GM18508 (cell line): Measurements from ENCODE around the gene KRTAP29-1.

ENCODE experiments used
- ATAC-seq: cut with Tn5 transposase; IDR thresholded peaks from one replicate; pipeline ENCODE4 v1.9.1; 2021; ENCODE audit warnings: moderate number of reproducible peaks; ENCODE audit not compliant: insufficient read depth, unreplicated experiment

Gene KRTAP29-1

DNA sequence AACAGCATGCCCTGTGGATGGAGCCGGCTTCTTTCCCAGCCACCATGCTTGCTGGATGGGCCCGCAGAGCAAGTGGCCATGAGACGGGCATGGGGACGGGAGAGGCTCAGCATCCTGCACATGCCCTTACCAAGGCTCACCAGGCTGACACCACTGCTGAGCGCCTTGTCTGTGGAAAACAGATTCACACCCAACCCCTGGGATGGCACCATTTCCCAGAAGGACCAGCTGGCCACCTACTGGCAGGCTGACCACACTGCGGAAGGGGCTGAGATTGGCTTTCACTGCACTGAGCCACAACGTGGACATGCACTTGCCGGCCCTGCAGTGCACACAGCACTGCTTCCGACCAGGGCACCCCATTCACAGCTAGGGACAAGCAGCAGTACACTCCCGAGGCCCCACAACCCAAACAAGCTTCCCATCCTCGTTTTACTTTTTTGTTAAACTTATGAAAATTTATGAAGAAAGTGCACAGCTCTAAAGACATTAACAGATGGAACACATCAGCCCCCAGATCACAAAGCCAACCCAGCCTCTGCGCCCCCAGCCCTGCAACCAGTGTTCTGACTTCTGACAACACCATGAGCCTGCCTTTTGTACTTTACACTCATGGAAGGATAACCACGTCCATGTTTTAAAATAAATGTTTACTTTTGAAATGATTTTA, 26.8 kb upstream of the KRTAP29-1 start:
- no peak for ATAC-seq

DNA sequence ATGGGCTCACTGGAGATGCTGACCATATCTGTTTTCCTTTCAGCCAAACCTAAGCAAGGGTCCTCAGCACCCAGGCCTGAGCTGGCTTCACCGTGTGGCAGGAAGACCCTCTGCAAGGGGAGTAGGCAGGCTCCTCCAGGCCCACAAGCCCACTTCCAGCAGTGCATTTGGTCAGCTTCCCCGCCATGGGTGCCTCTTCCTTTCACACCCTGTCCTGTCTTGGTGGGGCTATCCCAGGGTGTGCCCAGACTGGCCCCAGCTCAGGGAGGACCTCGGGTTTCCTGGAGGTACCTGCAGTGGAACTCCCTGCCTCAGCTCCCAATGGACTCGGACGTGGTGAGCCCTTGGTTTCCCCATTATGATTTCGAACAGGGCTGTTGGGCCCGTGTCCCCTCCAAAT, 25.6 kb upstream of the KRTAP29-1 start:
- ATAC-seq, result no peak

DNA sequence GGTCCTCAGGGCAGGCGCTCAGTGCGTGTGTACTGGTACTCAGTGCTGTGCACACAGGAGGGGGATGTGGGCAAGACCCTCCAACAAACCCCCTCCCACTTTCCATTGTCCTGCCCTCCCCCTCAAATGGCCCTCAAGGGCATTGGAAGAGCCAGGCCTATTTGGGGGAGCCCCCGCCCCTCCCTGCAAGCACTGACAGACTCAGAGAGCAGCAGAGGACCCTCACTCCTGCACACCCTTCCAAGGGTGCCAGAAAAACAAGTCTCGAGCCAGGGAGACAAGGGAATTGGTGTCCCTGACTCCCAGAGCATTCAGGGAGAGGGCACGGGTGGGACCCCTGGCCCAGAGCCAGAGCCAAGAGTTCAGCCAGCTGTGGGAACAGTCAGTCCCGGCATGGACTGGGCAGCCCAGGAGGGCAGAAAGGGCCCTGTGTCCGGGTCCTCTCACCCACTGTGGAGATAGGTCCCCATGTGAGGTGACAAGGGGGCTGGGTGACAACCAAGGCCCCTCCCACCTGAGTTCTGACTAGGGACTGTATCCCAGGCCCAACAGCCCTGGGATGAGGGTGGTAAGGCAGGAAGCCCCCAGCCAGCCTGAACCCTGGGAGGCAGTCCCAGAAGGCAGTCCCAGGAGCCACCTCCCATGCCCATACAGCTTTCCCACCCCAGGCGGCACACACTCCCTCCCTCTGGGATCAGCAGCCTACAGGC, 24.9 kb upstream of the KRTAP29-1 start:
- no peak for ATAC-seq

DNA sequence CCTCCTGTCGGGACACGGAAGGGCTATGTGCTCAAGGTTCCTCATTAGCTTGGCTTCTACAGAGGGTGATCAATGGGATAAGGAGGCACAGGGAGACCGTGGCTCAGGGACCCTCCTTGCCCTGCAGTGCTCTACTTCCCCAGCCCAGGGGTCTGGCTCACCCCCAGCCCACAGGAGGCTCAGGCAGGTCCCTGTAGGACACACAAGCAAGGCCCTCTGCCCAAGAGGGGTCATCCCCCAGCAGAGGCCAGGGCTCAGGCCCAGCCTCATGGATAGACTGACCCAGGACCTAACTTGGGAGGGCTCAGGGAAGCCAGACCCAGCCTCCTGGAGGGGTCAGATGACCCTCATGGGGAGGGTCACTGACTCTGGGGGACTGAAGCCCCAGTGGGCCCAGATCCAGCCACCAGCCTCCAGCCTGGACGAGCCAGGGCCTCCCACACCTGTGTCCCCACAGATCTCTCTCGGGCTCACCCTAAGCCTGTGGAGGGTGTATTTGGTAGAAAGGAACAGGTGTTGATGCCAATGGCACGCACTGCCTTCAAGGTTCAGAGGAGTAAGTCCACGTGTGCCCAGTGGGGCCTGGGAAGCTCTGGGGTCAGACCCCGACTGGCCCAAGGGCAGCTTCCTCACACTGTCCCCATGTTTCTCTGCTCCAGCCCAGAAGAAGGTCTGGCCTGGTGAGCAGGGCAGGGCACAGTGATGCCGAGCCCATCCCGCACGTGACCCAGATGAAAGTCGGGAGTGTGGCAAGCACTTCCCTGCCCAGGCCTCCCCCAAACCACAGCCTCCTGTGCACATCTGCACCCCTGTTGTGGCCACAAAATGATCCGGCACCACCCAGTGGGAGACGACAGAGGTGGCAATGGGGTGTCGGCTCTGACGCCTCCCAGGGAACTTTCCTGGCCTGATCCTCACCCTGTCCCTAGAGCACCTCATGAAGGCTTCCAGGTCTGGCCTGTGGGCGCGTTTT, 23.8 kb upstream of the KRTAP29-1 start:
- ATAC-seq, result no peak

DNA sequence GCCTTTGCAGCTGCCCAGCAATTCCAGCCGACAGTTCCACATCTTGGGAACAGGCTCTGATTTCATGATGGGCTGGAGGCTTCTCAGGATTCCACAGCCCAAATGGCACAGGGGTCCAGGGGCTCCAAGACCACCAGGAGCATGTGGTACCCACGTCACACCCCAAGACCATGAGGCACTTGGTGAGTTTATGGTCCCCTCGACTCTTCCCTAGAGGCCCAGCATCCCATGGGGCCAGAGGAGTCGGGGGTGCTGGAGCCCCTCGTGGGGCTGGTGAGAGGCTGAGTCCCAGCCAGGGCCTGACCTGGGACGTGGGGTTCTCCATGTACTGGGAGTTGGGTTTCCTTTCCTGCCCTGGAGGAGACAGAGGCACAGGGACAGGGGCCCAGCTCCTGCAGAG, 23.0 kb upstream of the KRTAP29-1 start:
- ATAC-seq, result no peak

DNA sequence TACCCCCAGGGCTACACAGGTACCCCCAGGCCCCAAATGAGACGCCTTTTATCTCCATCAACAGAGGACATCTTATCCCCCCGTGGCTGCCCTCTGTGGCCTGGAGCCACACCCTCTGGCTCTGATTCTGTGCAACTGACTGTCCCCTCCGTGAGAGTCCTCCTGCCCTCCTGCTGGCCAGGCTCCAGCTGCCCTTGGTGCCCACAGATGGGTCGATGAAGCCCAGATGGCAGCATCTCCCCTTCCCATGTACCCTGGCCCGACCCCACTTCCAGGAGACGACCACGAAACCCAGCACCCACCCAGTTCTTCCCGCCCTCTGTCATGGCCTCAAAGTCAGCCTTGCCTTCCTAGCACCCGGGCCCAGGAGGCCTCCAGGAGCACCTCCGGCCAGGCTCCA, 22.5 kb upstream of the KRTAP29-1 start:
- no peak for ATAC-seq

DNA sequence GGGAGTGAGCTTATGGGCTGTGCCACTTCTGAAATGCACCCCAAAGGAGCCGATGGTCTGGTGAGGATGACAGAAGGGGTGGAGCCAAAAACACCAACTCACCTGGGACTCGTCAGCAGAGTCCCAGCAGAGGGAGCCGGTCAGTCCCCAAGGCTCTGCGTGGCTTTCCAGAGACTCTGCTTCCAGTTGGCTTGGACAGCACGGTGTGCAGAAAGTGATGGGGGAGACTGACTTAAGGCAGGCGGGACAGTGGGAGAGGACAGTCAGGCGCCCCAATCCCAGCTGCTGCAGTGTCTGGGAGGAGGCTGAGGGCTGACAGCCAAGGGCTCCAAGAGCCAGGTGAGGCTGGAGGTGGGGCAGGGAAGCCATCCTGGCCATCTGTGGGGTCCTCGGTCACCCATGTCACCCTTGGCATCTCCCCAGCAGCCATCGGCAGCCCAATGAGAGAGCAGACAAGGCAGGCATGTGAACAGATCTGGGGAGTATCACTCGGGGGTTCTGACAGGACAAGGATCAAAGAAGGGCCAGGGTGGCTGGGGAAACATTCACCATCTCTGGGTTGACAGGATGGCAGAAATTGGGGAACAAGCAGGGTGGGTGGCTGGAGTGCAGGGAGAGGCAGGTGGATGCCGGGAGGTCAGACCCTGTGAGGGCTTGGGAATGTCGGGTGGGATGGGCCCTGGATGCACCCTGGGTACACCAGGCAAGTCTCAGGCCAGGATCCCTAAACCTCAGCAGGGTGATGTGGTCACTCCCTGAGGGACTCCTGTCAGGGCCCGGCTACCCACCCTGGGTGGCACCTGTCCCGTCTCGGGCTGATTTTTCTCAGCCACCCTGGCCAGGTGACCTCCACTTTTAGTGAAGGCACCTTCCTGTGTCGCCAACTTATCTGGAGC, 21.8 kb upstream of the KRTAP29-1 start:
- ATAC-seq, result no peak

DNA sequence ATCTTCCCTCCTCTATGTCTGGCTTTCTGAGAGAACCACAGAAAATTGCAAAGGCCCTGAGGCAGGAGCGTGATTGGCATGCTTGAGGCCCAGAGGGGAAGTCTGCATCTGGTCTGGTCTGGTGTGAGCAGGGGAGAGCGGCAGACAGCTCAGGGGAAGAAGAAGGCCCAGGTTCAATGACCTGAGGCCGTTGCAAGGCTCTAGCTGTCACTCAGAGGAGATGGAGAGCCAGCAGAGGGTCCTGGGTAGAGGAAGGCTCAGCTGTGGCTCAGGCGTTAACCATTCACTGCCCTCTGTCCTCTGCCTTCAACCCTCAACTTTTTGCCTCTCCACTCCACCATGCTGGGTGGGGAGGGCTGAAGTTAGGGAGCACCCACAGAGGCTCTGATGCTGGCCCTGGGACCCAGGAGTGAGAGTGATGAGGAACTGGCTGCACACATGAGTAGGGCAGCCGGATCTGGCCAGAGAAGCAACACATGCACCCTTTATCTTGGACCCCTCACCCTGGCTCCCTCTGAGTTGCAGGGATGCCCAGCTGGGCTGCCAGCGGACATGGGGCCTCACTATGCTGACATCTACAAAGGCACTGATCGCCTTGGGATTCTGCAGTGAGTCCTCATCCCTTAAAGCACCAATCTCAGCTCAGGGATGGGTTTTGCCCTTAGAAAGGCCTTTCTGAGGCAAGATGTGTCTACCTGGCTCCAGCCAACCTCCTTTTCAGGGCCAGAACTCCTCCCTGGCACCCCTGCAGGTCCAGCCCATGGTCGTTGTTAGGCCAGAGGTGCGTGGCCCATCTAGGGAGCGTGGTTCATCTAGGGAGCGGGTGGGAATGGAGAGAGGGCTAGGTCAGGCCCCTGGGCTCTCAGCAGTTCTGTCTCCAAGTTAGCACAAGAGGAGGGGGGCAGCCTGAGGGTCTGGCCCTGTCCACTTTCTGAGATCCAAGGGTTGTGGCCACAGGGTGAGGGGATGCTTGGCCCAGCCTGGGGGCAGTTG, 20.5 kb upstream of the KRTAP29-1 start:
- ATAC-seq, result no peak

DNA sequence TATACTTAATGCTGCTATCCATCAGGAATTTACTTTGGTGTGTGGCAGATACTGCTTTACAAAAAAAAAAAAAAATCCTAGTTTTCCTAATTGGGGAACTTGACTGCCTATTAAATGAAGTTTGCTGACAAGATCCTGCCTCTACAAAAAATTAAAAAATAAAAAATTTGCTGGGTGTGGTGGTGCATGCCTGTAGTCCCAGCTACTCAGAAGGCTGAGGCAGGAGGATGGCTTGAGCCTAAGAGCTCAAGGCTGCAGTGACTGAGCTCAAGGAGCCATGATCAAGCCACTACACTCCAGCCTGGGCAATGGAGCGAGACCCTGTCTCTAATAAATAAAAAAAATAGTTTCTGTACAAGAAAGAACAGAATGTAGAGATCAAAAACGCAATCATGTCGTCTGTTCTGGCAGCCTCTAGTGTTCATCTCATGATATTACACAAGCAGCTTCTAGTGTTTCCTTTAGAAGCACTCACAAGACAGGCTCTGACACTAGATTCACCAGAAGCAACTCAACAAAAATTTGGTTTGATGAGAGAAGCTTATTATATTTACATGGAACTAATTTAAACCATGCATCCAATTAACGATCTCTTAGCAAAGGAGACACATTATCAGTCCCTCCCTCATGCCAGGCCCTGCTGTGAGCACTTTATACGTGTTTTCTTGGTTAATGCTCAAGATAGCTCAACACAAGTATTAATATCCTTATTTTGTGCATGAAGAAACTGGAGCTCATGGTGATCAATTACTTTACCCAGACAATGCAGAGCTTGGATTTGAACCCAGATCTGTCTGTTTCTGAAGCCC, 19.6 kb upstream of the KRTAP29-1 start:
- no peak for ATAC-seq

DNA sequence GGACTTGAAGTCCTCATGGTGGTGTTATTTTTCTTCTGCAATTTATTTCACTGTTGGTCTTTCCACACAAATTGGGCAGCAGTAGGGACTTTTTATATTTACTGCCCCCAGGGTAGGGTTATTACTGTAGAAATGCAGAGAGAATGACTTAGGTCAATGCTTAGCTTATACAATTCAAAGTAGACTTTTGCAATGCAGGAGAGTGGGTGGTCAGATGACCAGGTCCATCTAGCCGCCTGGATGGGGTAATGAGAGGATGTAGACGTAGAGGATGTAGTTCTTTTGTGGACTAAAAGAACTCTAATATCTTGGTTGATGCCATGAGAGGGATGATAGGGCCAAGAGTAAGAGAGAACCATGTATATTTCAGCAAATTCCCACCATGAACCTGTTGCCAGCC, 15.6 kb upstream of the KRTAP29-1 start:
- no peak for ATAC-seq

DNA sequence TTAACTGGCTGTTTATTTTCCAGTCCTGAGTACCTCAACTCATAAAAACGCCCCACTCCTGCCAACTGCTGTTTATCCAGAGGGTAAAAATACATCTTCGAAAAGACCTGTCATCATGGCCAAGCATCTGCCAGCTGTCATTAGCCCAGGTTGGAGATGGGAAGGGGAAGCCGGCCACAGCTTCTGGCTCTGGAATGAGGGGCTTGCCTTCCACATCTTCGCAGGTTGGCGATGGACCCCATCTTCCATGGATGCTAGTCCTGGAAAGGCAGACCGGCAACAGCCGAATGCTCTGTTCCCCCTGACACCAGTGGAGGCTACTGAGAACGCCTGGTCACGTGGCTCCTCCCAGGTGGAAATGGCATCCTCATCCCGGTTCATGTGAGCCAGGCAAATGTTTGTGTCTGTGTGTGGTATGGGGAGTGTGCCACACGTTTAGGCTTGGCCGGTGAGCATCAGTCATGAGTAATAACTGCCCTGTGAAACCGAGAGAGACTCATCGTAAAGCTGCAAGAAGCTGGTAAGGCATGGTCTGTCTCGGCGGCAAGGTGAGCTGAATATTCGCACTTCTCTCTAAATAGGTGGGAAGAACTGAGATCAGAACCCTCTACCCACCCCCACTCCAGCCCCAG, 13.3 kb upstream of the KRTAP29-1 start:
- ATAC-seq, result no peak

DNA sequence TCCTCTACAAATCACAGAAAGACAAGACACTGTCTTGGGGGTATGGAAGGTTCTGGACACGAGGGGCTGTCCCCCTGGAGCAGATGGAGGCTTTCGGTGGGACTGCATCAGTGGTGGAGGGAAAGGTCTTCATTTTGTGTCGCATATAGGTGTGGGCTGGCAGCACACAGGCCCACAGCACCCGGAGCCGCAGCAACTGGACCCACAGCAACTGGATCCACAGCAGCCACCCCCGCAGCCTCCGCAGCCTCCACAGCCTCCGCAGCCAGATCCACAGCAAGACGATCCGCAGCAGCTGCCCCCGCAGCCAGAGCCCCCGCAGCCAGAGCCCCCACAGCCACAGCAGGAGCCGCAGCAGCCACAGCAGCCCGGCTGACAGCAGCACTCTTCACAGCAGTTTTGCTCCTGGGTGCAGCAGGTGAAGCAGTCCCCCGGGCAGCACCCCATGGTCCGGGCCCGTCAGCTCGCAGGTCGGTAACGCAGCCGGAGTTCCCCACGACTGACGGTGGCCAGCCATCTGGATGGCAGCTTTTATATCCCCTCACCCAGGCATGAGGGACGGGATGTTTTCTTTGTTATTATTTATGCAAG, 12.6 kb upstream of the KRTAP29-1 start, which contains the start of gene KRTAP17-1:
Gene KRTAP17-1, minus strand, starts transcription at position 507 of the 591 bp plus-strand sequence. Its CDS starts 60 bp downstream, at position 447.
- no peak for ATAC-seq

DNA sequence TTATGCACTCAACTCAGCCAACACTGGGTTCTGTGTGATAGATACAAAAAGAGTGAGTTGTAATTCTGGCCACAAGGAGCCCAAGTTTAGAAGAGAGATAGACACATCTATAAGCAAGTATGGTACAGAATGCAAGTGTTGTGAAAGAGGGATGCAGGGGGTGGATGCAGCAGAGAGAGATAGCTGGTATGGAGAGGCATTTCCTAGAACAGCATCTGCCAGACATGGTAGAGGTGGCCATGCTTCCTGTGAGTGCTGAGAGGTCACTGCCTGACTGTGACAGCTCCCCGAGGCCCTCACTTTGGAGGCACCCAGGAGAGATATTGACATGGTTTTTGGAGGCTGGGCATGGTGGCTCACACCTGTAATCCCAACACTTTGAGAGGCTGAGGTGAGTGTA, 8.5 kb upstream of the KRTAP29-1 start:
- no peak for ATAC-seq

DNA sequence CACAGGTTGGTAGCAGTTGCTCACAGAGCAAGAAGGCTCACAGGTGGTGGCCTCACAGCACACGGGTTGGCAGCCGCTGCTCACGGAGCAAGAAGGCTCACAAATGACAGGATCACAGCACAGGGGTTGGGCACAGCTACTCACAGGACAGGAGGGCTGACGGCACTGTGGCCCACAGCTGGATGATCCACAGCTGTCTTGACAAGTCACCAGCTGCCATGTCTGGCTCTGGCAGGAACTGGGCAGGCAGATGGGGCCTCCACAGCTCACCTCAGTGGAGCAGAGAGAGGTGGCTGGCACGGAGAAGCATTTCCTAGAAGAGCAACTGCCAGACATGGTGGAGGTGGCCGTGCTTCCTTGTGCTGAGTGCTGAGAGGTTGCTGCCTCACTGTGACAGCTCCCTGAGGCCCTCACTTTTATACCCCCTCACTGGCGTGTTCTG, 6.3 kb upstream of the KRTAP29-1 start, which contains the start of gene KRTAP16-1:
Gene KRTAP16-1, minus strand, starts transcription at position 392 of the 442 bp plus-strand sequence. Its CDS starts 56 bp downstream, at position 336.
- no peak for ATAC-seq

DNA sequence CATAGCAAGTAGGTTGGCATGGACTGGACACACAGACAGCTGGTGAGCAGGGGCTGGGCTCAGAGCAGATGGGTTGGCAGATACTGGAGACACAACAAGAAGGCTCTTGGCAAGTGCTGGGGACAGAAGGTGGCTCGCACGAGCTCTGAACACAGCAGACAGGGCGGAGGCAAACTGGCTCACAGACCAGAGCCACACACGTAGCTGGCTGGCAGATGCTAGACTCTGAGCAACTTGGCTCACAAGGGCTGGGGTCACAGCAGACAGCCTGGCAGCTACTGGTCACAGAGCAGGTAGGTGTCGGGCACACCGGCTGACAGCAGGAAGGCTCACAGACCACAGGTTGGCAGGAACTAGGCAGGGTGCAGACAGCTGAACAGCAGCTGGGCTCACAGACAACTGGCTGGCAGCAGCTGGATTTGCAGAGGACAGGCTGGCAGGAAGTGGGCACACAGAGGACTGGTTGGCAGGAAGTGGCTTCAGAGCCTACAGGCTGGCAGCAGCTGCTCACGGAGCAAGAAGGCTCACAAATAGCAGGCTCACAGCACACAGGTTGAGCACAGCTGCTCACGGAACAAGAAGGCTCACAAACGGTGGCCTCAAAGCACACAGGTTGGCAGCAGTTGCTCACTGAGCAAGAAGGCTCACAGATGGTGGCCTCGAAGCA, 5.7 kb upstream of the KRTAP29-1 start:
- no peak for ATAC-seq

DNA sequence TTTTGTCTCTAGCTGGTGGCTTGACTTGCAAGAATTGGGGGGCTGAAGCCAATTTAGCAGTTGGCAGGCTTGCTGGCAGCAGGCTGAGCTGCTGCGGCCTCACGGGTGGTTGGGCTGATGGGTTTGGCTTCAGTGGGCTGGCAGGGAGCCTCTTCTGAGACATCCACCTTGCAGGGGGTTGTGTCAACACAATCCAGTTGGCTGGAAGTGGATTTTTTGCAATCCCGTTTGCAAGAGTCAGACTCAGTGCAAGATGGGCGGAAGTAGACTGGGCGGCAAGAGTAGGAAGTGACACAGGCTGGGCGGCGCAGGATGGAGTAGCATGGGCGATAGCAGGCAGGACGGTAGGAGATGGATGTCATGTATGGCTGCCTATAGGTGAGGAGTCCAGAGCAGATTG, 5.0 kb upstream of the KRTAP29-1 start:
- no peak for ATAC-seq
